ENCODE measurements around the gene RAB20.
"Not testable (repeated sequence)": the region's sequence is repeated elsewhere in the genome, so short reads cannot be mapped to it uniquely, and the experiment has no call there.

RAB20 gene

DNA sequence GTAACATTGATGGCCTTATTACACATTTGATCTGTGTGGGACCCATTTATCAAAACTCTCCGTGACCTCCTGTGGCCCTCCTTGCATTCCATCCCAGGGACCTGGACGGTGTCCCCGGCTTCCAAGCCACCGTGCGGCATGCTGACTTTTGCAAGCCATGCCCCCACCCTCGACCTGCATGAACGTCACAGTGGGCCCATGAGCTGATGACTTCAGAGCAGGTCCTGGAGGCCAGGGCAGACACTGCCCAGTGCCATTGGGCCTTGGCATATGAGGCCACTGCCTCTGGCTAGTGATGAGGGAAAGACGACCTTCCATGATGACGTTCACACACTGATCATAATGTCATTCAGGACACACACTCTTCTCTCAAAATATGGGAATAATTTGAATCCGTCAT, 62.8 kb downstream of the RAB20 start:
- no peaks in the 10 kb centered on the region for H3K4me1 ChIP-seq (ENCODE audit: low read depth, poor library complexity, severe bottlenecking)
- TF ChIP-seq, protein P1, sequence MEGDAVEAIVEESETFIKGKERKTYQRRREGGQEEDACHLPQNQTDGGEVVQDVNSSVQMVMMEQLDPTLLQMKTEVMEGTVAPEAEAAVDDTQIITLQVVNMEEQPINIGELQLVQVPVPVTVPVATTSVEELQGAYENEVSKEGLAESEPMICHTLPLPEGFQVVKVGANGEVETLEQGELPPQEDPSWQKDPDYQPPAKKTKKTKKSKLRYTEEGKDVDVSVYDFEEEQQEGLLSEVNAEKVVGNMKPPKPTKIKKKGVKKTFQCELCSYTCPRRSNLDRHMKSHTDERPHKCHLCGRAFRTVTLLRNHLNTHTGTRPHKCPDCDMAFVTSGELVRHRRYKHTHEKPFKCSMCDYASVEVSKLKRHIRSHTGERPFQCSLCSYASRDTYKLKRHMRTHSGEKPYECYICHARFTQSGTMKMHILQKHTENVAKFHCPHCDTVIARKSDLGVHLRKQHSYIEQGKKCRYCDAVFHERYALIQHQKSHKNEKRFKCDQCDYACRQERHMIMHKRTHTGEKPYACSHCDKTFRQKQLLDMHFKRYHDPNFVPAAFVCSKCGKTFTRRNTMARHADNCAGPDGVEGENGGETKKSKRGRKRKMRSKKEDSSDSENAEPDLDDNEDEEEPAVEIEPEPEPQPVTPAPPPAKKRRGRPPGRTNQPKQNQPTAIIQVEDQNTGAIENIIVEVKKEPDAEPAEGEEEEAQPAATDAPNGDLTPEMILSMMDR (conservative IDR thresholded peaks at IDR 0.05; ENCODE audit: low read depth, low read length), result no peak
- H3K4me2 ChIP-seq, result no peak overlapping the region
- H3K27me3 ChIP-seq (ENCODE audit: insufficient read depth, low read depth), result no peaks in the 10 kb centered on the region
- H2AFZ ChIP-seq (ENCODE audit: low read depth), result no peak overlapping the region
- no peak overlapping the region for H3K9ac ChIP-seq
- H3K4me3 ChIP-seq (IDR thresholded peaks at IDR 0.05; ENCODE audit: insufficient read depth, low read depth, low read length), result no peak overlapping the region
- H3K36me3 ChIP-seq (ENCODE audit: insufficient read depth), result no peaks in the 10 kb centered on the region
- H3K79me2 ChIP-seq (ENCODE audit: insufficient read depth, low read depth), result no peaks in the 10 kb centered on the region
- H3K27ac ChIP-seq, result no peak overlapping the region
- no peaks in the 10 kb centered on the region for H4K20me1 ChIP-seq (ENCODE audit: insufficient read depth)

DNA sequence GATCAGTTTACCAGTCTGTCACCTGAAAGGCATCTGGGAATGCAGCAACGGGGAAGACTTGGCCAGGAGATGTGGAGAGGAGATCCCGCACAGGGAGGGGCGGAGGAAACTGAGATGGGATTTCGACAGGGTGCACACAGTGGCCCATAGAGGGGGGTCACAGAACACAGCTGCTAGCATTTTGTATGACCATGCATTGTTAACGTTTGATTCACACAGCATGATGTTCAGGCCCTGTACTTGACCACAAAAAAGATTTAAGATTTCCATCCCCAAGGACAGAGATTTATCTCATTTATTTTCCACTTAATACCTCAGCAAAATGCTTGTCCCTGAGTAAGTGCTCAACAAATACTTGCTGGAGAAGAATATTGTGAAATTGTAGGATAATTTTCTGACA, 63.2 kb downstream of the RAB20 start:
- H3K79me2 ChIP-seq (ENCODE audit: insufficient read depth, low read depth), result no peaks in the 10 kb centered on the region
- H3K27me3 ChIP-seq (ENCODE audit: insufficient read depth, low read depth), result no peaks in the 10 kb centered on the region
- no peak overlapping the region for H3K9ac ChIP-seq
- H3K4me1 ChIP-seq (ENCODE audit: low read depth, poor library complexity, severe bottlenecking), result no peaks in the 10 kb centered on the region
- H4K20me1 ChIP-seq (ENCODE audit: insufficient read depth), result no peaks in the 10 kb centered on the region
- TF ChIP-seq, protein P1 (conservative IDR thresholded peaks at IDR 0.05; ENCODE audit: low read depth, low read length), result no peak
- H3K4me2 ChIP-seq, result no peak overlapping the region
- H3K4me3 ChIP-seq (IDR thresholded peaks at IDR 0.05; ENCODE audit: insufficient read depth, low read depth, low read length), result no peak overlapping the region
- H3K27ac ChIP-seq, result no peak overlapping the region
- no peak overlapping the region for H2AFZ ChIP-seq (ENCODE audit: low read depth)
- no peaks in the 10 kb centered on the region for H3K36me3 ChIP-seq (ENCODE audit: insufficient read depth)

DNA sequence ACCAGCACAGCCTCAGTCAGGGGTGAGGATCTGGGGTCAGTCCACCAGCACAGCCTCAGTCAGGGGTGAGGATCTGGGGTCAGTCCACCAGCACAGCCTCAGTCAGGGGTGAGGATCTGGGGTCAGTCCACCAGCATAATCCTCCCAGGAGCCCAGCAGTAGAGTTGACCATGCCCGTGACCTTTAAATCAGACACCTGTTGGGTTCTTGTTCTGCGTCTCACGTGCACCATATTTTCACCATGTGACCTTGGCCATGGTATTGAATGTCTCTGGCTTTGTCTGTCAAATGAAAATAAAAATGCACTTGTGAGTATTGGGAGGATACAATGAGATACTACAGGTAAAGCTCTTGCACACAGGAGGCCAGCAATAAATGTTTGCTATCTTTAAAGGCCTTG, 63.6 kb downstream of the RAB20 start:
- H3K4me3 ChIP-seq (IDR thresholded peaks at IDR 0.05; ENCODE audit: insufficient read depth, low read depth, low read length); H2AFZ ChIP-seq (ENCODE audit: low read depth); H3K27me3 ChIP-seq (ENCODE audit: insufficient read depth, low read depth); H3K79me2 ChIP-seq (ENCODE audit: insufficient read depth, low read depth); H4K20me1 ChIP-seq (ENCODE audit: insufficient read depth); H3K27ac ChIP-seq; H3K4me1 ChIP-seq (ENCODE audit: low read depth, poor library complexity, severe bottlenecking); H3K9ac ChIP-seq; H3K4me2 ChIP-seq; H3K36me3 ChIP-seq (ENCODE audit: insufficient read depth): not testable (repeated sequence)

DNA sequence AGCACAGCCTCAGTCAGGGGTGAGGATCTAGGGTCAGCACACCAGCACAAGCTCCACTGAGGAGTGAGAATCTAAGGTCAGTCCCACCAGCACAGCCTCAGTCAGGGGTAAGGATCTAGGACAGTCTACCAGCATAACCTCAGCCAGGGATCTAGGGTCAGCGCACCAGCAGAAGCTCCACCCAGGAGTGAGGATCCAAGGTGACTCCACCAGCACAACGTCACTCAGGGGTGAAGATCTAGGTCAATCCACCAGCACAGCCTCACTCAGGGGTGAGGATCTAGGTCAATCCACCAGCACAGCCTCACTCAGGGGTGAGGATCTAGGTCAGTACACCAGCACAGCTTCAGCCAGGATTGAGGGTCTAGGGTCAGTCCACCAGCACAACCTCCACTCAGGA, 64.5 kb downstream of the RAB20 start:
- H3K4me2 ChIP-seq, result no peak overlapping the region
- no peak overlapping the region for H3K27ac ChIP-seq
- H3K27me3 ChIP-seq (ENCODE audit: insufficient read depth, low read depth), result no peaks in the 10 kb centered on the region
- H3K36me3 ChIP-seq (ENCODE audit: insufficient read depth), result no peaks in the 10 kb centered on the region
- H3K79me2 ChIP-seq (ENCODE audit: insufficient read depth, low read depth), result no peaks in the 10 kb centered on the region
- H3K4me3 ChIP-seq (IDR thresholded peaks at IDR 0.05; ENCODE audit: insufficient read depth, low read depth, low read length), result no peak overlapping the region
- H3K4me1 ChIP-seq (ENCODE audit: low read depth, poor library complexity, severe bottlenecking), result no peaks in the 10 kb centered on the region
- TF ChIP-seq, protein P1 (conservative IDR thresholded peaks at IDR 0.05; ENCODE audit: low read depth, low read length), result no peak
- H2AFZ ChIP-seq (ENCODE audit: low read depth), result no peak overlapping the region
- no peak overlapping the region for H3K9ac ChIP-seq
- no peaks in the 10 kb centered on the region for H4K20me1 ChIP-seq (ENCODE audit: insufficient read depth)

DNA sequence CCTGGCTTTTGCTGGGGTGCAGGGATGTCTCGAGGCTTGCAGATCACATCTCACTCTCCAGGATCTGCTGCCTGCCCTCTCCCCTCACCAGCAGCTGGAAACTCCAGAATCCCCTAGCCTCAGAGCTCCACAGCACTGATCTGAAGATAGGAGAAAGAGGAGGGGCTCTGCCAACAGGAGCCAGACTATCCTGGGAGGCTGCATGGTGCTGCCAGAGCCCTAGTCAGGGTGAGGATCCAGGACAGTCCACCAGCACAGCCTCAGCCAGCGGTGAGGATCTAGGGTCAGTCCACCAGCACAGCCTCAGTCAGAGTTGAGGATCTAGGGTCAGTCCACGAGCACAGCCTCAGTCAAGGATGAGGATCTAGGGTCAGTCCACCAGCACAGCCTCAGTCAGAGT, 65.2 kb downstream of the RAB20 start:
- Histone ChIP-seq H3K9ac (no peak overlapping the region), H2AFZ (ENCODE audit: low read depth) (no peak overlapping the region), H3K36me3 (ENCODE audit: insufficient read depth) (no peaks in the 10 kb centered on the region), H3K27me3 (ENCODE audit: insufficient read depth, low read depth) (no peaks in the 10 kb centered on the region), H4K20me1 (ENCODE audit: insufficient read depth) (no peaks in the 10 kb centered on the region), H3K79me2 (ENCODE audit: insufficient read depth, low read depth) (no peaks in the 10 kb centered on the region), H3K4me1 (ENCODE audit: low read depth, poor library complexity, severe bottlenecking) (no peaks in the 10 kb centered on the region), H3K4me3 (IDR thresholded peaks at IDR 0.05; ENCODE audit: insufficient read depth, low read depth, low read length) (no peak overlapping the region), H3K4me2 (no peak overlapping the region), H3K27ac (no peak overlapping the region)
- TF ChIP-seq, protein P1 (conservative IDR thresholded peaks at IDR 0.05; ENCODE audit: low read depth, low read length), result no peak
